ENCODE data around the gene EED. TPM values are rescaled to one million over a fixed set of nuclear protein-coding genes. Genes with fewer than 3 reads are reported as not detected.

EED gene
- total RNA-seq, 1 donor from 2014 or later = 44.7 TPM

DNA sequence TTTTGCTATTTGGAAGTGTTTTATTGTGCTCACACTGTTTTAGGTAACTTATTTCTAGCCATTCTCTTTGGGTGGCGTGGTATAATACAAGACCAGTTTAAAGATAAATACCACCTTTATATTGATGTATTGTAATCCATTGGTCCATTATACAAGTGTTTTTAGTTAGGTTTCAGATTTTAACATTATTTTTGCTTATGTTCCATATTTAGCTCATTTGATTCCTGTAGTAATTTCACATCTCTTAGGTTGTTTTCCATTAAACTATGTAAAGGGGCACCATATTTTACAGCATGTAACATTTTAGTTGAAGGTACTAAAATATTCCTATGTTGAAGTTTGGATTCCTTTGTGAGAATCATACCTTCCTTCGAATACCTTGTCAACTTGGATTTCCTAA lies 20.1 kb downstream of the EED start:
- Mint-ChIP-seq H3K36me3 (peaks cover 21% of the 10 kb centered on the region), H3K4me1 (ENCODE audit: unreplicated experiment) (no peaks in the 10 kb centered on the region), H3K27me3 (no peaks in the 10 kb centered on the region), H3K27ac (no peak overlapping the region), H3K4me3 (no peak overlapping the region), H3K9me3 (no peaks in the 10 kb centered on the region)
- TF ChIP-seq, protein P1, sequence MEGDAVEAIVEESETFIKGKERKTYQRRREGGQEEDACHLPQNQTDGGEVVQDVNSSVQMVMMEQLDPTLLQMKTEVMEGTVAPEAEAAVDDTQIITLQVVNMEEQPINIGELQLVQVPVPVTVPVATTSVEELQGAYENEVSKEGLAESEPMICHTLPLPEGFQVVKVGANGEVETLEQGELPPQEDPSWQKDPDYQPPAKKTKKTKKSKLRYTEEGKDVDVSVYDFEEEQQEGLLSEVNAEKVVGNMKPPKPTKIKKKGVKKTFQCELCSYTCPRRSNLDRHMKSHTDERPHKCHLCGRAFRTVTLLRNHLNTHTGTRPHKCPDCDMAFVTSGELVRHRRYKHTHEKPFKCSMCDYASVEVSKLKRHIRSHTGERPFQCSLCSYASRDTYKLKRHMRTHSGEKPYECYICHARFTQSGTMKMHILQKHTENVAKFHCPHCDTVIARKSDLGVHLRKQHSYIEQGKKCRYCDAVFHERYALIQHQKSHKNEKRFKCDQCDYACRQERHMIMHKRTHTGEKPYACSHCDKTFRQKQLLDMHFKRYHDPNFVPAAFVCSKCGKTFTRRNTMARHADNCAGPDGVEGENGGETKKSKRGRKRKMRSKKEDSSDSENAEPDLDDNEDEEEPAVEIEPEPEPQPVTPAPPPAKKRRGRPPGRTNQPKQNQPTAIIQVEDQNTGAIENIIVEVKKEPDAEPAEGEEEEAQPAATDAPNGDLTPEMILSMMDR (conservative IDR thresholded peaks at IDR 0.05) = no peak
- DNase-seq (ENCODE audit: extremely low spot score, unreplicated experiment) = no peak

DNA sequence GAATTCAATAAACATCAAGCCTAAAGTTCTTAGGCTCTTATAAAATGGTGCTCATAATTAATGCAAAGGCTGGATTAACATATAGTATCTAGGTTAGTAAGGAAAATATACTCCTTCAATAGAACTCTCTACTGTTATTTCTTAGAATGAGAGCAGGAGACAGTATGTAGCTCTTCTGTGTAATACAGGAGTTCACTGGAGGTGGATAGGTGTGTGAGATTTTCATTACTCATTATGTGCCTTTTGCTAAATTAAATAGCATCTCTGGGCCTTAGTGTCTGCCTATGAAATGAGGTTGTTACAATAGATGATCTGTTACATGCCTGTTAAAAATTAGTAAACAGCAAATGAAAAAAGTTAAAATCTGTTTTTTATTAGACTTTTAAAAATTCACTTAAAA lies 20.6 kb downstream of the EED start:
- H3K27me3 Mint-ChIP-seq = no peaks in the 10 kb centered on the region
- H3K27ac Mint-ChIP-seq = no peak overlapping the region
- DNase-seq (ENCODE audit: extremely low spot score, unreplicated experiment) = no peak
- H3K9me3 Mint-ChIP-seq = no peaks in the 10 kb centered on the region
- no peak overlapping the region for H3K4me3 Mint-ChIP-seq
- H3K36me3 Mint-ChIP-seq = peaks cover 24% of the 10 kb centered on the region
- TF ChIP-seq, protein P1 (conservative IDR thresholded peaks at IDR 0.05) = no peak
- no peaks in the 10 kb centered on the region for H3K4me1 Mint-ChIP-seq (ENCODE audit: unreplicated experiment)

DNA sequence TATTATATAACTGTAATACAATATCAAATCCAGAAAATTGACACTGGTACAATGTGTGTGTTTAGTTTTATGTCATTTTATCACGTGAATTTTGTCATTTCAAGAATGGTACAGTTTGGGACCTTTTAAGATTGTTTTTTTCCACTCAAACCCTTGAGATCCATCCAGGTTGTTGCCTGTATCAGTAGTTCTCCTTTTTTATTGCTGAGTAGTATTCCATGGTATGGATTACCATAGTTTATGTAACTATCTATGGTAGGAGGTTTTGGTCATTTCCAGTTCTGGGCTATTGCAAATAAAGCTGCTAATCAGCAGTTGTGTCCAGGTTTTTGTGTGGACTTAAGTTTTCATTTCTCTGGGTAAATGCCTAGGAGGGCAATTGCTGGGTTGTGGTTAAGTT lies 25.1 kb downstream of the EED start:
- Mint-ChIP-seq H3K4me3 (no peak overlapping the region), H3K9me3 (no peaks in the 10 kb centered on the region), H3K4me1 (ENCODE audit: unreplicated experiment) (no peaks in the 10 kb centered on the region), H3K36me3 (peaks cover 43% of the 10 kb centered on the region), H3K27ac (no peak overlapping the region), H3K27me3 (no peaks in the 10 kb centered on the region)
- no peak for DNase-seq (ENCODE audit: extremely low spot score, unreplicated experiment)
- TF ChIP-seq, protein P1 (conservative IDR thresholded peaks at IDR 0.05) = no peak

DNA sequence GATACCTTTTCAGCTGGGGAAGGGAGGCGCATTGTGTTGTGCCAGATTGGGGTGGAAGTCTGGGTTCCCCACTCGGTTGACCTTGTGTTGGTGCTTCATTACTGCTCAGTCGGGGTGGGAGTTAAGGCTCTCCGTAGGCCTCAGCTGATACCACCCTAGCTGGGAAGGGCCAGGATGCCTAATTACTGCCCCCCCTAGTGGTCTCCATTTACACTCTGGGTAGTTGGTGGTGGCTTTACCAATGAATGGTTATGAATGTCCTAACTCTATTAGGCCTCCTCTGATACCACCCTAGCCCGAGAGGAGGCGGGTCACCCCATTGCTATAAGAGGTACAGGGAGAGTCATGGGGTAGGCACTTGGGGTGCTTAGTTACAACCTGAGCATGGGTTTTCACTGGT lies 29.9 kb downstream of the EED start:
- Mint-ChIP-seq H3K9me3 (no peaks in the 10 kb centered on the region), H3K27me3 (no peaks in the 10 kb centered on the region), H3K36me3 (peaks cover 58% of the 10 kb centered on the region), H3K4me1 (ENCODE audit: unreplicated experiment) (no peaks in the 10 kb centered on the region), H3K4me3 (no peak overlapping the region), H3K27ac (peak overlapping the region; percentile 30)
- DNase-seq (ENCODE audit: extremely low spot score, unreplicated experiment) = no peak
- TF ChIP-seq, protein P1 (conservative IDR thresholded peaks at IDR 0.05) = no peak

DNA sequence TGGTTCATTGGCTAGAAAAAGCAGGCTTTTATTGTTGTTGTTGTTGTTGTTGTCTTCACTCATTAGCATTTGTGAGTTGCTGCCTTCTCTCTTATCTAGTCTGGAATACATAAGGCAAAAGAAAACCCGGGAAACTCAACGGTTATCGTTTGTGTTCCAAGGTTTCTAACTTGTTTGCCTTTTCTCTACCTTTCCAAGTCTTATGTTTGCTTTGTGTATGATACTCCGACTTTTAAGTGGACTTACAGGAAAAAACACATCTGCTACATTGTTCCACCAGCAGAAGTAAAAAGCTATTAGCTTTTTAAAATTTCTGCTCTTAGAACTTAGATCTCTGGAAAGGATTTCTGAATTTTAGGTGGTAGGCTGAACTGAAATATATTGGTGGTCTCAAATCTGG lies 30.4 kb downstream of the EED start:
- H3K27ac Mint-ChIP-seq = peak overlapping the region; percentile 30
- no peak for DNase-seq (ENCODE audit: extremely low spot score, unreplicated experiment)
- H3K27me3 Mint-ChIP-seq = no peaks in the 10 kb centered on the region
- no peaks in the 10 kb centered on the region for H3K9me3 Mint-ChIP-seq
- H3K4me1 Mint-ChIP-seq (ENCODE audit: unreplicated experiment) = no peaks in the 10 kb centered on the region
- no peak overlapping the region for H3K4me3 Mint-ChIP-seq
- peaks cover 55% of the 10 kb centered on the region for H3K36me3 Mint-ChIP-seq
- TF ChIP-seq, protein P1 (conservative IDR thresholded peaks at IDR 0.05) = no peak
